ENCODE results near the gene MCF2L2. TPM values are rescaled to one million over a fixed set of nuclear protein-coding genes. Genes with fewer than 3 reads are reported as not detected.

Gene MCF2L2
- total and polyA plus RNA-seq, 3 donors from 2014 or later: 6.8 to 24.2 (median 14.6) TPM

DNA sequence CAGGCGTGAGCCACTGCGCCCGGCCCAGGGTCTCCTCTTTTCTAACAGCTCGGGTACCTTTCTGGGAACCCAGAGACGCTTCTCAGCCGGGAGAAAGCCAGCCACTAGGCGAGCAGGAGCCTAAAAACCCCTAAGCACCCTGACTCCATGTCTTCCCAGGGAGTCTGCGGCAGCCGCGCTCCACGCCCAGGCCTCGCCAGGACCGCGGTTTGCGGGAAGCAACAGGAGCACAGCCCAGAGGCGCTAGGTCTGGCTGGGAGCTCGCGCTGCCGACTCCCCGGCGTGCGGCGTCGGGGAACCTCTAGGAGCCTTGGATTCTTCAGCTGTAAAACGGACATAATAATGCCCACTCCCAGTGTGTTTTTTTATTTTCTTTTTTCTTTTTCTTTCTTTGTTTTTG is 264.9 kb downstream of the MCF2L2 start:
- intact Hi-C loops (cut with DNase I; ENCODE audit: low total_unique reads): no loop called here
- peak overlapping the region in 1 of 2 donors; percentile 24 for H3K4me3 ChIP-seq
- H3K9me3 ChIP-seq: no peaks in the 10 kb centered on the region
- 61 to 72% methylated on average over 25 of the region's 25 CpGs for WGBS, 2 donors
- H3K36me3 ChIP-seq (ENCODE audit: low read depth, missing control alignments): no peaks in the 10 kb centered on the region
- TF ChIP-seq, protein P1, sequence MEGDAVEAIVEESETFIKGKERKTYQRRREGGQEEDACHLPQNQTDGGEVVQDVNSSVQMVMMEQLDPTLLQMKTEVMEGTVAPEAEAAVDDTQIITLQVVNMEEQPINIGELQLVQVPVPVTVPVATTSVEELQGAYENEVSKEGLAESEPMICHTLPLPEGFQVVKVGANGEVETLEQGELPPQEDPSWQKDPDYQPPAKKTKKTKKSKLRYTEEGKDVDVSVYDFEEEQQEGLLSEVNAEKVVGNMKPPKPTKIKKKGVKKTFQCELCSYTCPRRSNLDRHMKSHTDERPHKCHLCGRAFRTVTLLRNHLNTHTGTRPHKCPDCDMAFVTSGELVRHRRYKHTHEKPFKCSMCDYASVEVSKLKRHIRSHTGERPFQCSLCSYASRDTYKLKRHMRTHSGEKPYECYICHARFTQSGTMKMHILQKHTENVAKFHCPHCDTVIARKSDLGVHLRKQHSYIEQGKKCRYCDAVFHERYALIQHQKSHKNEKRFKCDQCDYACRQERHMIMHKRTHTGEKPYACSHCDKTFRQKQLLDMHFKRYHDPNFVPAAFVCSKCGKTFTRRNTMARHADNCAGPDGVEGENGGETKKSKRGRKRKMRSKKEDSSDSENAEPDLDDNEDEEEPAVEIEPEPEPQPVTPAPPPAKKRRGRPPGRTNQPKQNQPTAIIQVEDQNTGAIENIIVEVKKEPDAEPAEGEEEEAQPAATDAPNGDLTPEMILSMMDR (IDR thresholded peaks at IDR 0.05): no peak
- TF ChIP-seq POLR2A (IDR thresholded peaks at IDR 0.05): no peak
- no peaks in the 10 kb centered on the region for H3K4me1 ChIP-seq
- DNase-seq: no peak
- H3K27me3 ChIP-seq: no peaks in the 10 kb centered on the region
- no peak overlapping the region for H3K27ac ChIP-seq

DNA sequence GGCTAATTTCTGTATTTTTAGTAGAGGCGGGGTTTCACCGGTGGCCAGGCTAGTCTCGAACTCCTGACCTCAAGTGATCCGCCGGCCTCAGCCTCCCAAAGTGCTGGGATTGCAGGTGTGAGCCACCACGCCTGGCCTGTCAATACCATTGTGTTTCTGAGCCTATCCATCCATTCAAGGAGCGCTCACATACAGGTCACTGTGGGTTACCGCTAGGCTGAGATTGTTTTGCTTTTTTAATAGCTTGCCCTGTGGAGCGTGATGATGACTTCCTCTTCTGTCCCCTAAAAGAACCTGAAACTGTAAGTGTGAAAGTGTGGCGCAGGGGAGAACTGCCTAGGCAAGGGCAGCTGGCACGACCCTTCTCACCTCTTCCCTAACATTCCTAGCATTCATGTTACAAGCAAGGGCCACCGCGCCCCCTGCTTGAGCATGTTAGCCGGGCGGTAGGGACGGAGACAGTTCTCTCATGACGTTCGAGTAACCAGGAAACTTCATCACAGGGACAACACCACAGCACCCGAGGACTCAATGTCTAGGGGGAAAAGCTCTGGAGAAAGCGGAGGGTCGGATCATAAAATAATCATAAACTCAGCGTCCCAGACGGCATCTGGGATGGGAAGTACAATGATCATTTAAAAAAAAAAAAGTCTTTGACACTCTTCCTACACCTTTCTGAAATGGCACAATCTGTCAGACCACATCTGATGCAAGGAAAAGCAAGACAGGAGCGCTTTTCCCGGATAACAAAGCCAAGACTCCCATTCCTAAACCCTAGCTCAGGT is 266.7 kb downstream of the MCF2L2 start:
- 37 to 39% methylated on average over 25 of the region's 25 CpGs for WGBS, 2 donors

DNA sequence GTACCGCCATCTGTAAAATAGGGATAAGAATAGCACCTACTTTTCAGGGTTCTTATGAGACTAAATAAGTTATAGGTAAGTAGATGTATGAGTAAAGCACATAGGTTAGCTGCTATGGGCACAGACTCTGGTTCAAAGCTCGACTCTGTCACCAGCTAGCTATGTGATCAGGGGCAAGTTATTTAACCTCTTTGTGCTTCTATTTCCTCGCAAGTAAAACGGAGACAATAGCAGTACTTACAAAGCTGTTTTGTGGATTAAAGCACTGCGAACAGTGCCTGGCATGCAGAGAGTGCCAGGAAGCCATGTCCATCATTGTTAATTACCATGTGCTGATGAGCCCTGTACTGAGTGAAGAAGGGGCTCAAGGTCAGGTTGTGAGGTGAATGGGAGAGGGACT is 267.8 kb downstream of the MCF2L2 start:
- no peaks in the 10 kb centered on the region for H3K27me3 ChIP-seq
- no peaks in the 10 kb centered on the region for H3K4me1 ChIP-seq
- no peaks in the 10 kb centered on the region for H3K36me3 ChIP-seq (ENCODE audit: low read depth, missing control alignments)
- H3K27ac ChIP-seq: no peak overlapping the region
- intact Hi-C loops (cut with DNase I; ENCODE audit: low total_unique reads): no loop called here
- DNase-seq: no peak
- H3K9me3 ChIP-seq: no peaks in the 10 kb centered on the region
- TF ChIP-seq, protein P1 (IDR thresholded peaks at IDR 0.05): no peak
- TF ChIP-seq POLR2A (IDR thresholded peaks at IDR 0.05): no peak
- no peak overlapping the region for H3K4me3 ChIP-seq
- 85 to 92% methylated on average over 5 of the region's 5 CpGs for WGBS, 2 donors

More for the DNA sequence above, 266.7 kb downstream of the MCF2L2 start:
- Histone ChIP-seq H3K27ac (no peak overlapping the region), H3K4me1 (no peaks in the 10 kb centered on the region), H3K9me3 (no peaks in the 10 kb centered on the region), H3K36me3 (ENCODE audit: low read depth, missing control alignments) (no peaks in the 10 kb centered on the region), H3K4me3 (peak overlapping the region; percentile 49 to 62), H3K27me3 (no peaks in the 10 kb centered on the region)
- intact Hi-C loops (cut with DNase I; ENCODE audit: low total_unique reads): no loop called here
- DNase-seq: no peak
- TF ChIP-seq, protein P1 (IDR thresholded peaks at IDR 0.05): no peak
- no peak for TF ChIP-seq POLR2A (IDR thresholded peaks at IDR 0.05)

DNA sequence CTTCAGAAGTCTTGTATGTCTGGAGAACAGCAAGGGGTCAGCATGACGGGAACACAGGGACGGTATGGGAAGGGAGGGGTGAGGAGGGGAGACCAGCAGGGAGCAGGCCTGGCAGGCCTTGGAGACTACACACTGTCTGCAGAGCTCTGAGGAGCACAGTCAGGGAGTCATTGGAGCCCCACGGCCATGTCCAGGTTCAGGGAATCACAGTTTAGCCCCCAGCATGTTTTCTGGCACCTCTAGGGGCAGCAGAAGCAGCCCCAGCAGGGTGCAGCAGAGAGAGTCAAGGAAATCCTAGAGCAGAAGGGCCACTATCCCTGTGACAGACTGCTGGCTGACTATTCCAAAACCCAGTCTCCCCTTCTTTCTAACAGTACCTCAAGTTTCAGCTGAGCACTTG is 269.1 kb downstream of the MCF2L2 start:
- Histone ChIP-seq H3K27ac (no peak overlapping the region), H3K27me3 (no peaks in the 10 kb centered on the region), H3K4me3 (no peak overlapping the region), H3K9me3 (no peaks in the 10 kb centered on the region), H3K36me3 (ENCODE audit: low read depth, missing control alignments) (no peaks in the 10 kb centered on the region), H3K4me1 (no peaks in the 10 kb centered on the region)
- no peak for DNase-seq
- intact Hi-C loops (cut with DNase I; ENCODE audit: low total_unique reads): no loop called here
- 76 to 82% methylated on average over 3 of the region's 3 CpGs for WGBS, 2 donors
- no peak for TF ChIP-seq POLR2A (IDR thresholded peaks at IDR 0.05)
- TF ChIP-seq, protein P1 (IDR thresholded peaks at IDR 0.05): no peak

- no peak overlapping the region for H3K27ac ChIP-seq
- no peaks in the 10 kb centered on the region for H3K27me3 ChIP-seq
- no peak overlapping the region for H3K4me3 ChIP-seq
- H3K9me3 ChIP-seq: no peaks in the 10 kb centered on the region
- no peak for TF ChIP-seq POLR2A (IDR thresholded peaks at IDR 0.05)
- intact Hi-C loops (cut with DNase I; ENCODE audit: low total_unique reads): no loop called here
- no peak for DNase-seq
- 78 to 80% methylated on average over 3 of the region's 3 CpGs for whole genome bisulfite sequencing, 2 donors
- H3K4me1 ChIP-seq: no peaks in the 10 kb centered on the region
- no peaks in the 10 kb centered on the region for H3K36me3 ChIP-seq (ENCODE audit: low read depth, missing control alignments)
These were observed 269.8 kb downstream of the MCF2L2 start for GRCh38 chr3:183158551-183159006.
